NCI-H2171 treated with DMSO at 0.1 percent for 48 hours (cell line): Measurements from ENCODE around the gene EVC.

Source experiments
- DNase-seq: peaks from one replicate; lab custom pipeline; 2025; lab: John Stamatoyannopoulos, UW

EVC gene

DNA sequence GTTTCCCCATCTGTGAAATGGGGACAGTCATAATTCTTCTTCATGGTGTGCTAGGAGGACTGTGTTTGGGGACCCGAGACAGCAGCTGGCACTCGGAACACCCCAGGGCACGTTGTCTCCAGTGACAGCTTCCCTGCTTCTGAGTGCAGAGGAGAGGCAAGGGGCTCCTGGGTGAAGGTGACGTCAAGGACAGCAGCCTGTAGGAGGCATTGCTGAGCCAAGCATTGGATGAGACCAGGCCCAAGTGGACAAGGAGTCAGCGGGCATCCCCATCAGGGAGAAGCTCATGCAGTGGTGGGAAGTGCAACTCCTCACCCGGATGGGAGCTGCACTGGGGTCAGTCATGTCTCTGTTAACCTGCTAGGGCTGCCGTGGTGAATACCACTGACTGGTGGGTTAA, 46.1 kb downstream of the EVC start:
- no peak for DNase-seq

DNA sequence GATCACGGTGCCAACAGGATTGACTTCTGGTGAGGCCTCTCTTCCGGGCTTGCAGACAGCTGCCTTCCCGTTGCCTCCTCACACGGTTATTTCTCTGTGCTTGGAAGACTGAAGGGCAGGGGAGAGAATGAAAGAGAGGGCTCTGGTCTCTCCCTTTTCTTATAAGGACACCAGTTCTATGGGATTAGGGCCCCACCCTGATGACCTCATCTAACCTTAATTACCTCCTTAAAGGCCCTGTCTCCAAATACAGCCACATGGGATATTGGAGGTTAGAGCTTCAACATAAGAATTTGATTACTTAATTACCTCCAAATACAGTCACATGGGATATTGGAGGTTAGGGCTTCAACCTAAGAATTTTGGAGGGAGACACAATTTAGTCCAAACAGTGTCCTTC, 46.5 kb downstream of the EVC start:
- DNase-seq = no peak

DNA sequence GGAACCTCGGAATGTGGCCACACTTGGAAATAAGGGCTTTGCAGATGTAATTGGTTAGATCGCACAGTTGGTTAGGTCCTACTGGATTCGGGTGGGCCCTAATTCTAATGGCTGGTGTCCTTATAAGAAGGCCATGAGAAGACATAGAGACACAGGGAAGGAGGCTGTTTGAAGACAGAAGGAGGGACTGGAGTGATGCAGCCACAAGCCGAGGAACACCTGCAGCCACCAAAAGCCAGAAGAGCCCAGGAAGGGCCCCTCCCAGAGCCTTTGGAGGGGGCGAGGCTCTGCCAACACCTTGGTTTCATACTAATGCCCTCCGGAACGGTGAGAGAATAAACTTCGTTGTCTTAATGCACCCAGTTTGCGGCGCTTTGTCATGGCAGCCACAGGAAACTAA, 47.0 kb downstream of the EVC start:
- DNase-seq = no peak

DNA sequence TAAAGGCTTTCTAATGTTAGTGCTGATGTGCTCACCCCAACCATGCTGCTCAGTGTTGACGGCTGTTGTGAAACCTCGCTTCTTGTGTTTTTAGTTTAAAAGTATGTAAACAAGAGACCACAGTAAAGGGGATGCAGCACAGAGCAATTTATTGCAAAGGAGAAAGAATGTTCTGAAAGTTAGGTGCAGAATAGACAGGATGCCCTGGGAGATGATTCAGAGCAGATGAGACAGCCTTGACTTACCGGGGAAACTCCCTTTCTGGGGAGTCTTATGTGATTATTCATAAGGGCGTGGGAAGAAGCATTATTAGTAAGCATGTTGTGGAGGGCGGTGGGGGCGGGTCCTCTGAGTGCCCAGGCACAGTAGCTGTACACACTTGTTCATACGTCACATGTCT, 47.7 kb downstream of the EVC start:
- no peak for DNase-seq

DNA sequence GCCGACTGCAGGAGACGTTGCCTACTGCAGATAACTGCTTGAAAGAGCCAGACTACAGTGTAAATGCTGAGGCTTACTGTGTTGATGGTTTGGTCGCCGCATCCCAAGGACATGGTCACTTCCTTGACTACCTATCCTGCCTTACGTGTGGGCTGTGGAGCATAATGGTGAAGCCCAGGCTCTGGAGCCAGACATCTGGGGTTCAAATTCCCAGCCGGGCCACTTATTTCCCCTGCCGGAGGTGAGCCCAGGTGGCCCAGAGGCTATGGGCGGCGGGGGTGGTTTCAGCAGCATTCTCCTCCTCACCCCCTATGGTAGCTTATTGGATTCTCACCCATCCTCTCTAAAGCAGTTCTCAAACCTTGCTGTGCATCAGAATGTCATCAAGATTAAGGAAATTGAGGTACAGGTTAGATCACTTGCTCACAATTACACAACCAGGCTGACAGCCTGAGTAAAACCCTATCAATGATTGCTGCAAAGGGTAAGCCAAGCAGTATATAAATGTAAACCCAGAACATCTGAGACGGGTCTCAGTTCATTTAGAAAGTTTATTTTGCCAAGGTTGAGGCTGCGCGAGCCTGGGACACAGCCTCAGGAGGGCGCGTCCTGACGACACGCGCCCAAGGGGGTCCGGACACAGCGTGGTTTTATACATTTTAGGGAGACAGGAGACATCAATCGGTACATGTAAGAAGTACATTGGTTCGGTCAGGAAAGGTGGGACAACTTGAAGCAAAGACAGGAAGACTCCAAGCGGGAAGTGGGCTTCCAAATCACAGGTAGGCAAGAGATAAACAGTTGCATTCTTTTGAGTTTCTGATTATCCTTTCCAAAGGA, 48.5 kb downstream of the EVC start:
- no peak for DNase-seq

DNA sequence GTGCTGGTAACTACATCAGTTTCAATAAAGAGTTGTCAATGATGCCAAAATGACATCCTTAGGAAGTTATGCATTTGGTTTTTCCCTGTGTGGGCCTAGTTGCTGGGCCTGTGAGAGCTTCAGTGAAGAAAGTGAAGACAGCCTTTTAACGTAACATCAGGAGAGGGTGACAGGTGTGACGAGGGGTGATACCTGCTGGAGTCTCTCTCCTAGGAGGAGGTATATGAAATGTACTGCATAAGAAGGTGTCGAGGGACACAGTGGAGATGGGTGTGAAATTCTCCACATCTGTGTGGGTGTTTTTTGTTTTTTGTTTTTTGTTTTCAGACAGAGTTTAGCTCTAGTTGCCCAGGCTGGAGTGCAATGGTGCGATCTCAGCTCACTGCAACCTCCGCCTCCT, 49.2 kb downstream of the EVC start:
- no peak for DNase-seq

DNA sequence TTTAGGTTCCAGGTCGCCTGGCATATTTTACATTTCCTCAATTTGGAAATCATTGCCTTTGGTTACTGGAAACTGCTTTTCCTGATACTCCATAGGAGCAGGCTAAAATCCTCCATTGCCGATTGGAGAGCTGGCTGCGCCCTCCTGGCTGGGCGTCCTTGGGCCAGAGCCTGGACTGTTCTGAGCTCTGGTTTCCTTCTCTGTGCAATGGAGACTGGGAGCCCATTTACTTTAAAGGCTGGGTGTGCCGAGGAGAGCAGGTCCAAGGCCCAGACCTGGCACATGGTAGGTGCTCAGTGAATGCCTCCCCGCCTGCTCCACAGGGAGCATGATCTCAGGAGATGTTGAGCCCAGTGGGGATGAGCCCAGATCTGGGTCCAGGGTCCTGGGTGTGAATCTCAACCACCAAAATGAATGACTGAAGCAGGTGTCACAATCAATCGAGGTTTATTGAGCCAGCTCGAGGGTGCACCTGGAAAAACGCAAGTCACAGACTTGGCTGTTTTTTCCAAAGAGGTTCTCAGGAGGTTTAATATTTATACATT, 50.0 kb downstream of the EVC start:
- DNase-seq = no peak

DNA sequence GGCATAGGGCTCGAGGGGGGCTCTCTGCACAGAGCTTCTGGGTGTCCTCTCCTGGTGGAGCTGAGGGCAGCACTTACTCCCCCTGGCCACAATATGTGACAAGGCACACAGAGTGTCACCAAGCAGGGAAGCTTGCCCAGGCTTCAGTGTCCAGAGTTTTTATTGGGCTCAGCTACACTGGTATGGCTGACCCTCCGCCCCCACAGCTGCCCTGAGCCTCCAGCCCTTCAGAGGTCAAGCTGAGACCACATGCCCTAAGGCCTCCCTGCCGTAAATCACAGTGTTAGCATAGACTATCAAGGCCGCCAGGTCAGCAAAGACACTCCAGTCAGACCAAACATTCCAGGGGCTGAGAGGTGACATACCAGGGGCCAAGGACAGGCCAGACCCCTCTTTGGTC, 59.0 kb downstream of the EVC start:
- no peak for DNase-seq

DNA sequence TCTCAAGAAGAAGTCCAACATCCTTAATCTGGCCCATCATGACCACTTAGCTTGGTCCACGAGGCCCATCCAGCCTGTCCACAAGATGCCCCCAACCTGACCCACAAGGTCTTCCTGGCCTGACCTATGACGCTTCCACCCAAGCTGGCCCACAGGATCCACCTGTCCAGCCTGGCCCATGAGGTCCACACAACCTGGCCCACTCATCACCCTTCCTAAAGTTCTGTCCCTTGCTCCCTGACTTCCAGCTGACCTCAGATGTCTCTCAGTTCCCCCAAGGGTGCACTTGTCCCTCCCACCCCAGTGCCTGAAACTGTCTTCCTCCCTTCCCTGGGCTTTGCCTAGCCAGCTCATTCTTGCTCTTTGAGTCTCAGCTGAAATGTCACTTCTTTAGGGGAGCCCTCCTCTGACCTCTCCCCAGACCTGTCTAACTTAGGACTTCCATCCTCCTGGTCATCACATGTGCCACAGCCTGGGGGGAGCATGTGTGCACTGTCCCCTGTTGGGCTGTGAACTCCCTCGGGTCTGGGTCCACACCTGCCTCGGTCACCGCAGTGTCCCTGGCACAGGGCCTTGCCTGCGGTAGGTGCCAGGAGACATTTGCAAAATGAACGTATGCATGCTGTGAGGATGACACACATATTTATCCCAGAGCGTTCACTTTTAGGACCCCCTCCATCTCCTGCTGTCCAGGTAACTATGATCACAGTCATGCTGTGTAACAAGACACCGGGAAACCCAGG, 61.7 kb downstream of the EVC start:
- DNase-seq = no peak

DNA sequence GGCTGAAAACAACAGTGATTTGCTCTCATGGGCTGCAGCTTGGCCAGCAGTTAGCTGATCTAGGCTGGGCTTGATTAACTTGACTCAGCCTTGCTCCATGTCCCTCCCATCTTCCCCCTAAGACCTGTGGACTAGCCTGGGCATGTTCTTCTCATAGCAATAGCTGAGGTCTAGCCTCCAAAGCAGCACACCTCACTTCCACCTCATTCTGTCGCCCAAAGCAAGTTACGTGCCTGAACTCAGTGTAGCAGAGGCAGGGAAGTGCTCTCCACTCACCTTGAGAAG, 62.2 kb downstream of the EVC start:
- no peak for DNase-seq

DNA sequence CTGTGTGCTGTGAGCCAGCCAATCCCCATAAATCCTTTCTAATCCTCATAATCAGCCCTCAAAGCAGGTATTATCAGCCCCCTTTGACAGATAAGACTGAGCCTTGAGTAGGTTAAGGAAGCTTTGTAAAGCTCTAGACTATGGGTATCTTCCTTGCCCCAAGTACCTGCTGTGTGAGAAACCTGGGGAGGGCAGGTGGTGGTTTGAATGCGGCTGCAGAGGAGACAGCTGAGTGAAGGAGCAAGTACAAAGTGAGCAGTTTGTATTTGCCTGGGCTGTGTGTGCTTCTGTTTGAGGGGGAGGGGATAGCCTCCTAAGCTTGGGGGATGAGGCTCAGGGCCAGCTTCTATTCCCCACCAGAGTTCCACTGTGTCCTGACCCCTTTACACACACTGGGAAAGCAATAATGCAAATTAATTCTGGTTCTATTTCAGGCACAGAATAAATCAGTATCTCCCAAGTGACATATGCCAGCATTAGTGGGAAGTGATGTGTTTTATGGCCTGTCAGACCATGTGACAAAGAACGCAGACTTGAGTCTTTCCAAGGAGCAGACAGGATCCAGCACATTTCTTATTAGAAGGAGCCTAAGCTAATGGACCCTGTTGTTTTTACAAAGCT, 63.5 kb downstream of the EVC start:
- DNase-seq = no peak

DNA sequence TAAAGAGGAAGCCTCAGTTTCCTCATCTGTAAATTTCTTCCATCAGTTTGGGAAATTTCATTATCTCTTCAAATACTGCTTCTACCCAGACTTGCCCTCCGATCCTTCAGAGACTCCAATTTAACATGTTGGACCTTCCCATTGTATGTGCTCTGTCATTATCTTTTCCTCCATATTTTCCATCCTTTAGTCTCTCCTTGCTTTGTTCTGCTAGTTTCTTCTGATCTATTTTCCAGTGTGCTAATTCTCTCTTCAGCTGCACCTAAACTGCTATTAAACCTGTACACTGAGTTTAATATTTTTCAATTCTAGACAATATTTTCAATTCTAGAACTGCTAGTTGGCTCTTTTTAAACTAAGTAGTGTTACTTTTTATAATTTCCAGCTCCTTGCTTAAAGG, 65.5 kb downstream of the EVC start:
- no peak for DNase-seq

DNA sequence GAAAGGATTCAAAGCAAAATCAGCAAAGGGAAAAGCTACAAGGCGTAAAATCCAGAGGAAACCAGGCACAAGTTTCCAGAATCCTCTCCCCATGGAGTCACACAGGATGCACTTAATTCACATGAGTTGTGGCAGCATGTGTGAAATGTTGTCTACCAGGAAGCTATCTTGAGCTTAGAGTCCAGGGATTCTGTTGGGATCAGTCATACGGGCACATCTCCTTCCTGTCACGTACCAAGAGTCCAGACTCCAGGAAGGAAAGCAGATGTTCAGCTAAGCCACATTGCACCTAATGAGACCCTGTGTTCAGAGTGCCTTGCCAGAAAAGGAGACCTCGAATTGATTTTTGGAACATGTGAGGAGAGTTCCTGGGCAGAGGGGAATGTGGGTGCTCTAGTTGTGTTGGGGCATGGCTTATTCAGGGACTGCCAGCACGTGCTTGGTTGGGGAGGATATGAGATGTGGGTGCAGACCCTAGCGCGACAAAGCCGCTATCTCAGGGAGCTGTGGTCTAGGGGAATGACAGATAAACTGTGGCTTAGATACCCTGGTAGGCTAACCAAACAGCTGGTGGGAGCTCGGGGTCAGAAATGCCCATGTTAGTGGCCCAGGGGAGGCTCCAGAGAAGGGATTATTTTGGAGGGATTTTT, 70.0 kb downstream of the EVC start:
- no peak for DNase-seq

DNA sequence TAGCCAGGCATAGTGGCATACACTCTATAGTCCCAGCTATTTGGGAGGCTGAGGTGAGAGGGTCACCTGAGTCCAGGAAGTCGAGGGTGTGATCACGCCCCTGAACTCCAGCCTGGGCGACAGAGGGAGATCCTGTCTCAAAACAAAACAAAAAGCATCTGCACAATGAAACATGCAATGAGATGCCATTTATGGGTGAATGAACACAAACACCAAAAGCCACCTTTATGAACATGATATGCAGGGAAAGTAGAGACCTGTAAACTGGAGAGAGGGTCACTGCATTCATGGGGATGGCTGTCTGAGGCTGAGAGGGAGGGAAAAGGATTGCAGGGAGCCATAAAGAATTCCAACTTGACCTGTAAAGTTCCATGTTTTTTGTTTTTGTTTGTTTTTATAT, 70.7 kb downstream of the EVC start:
- DNase-seq = peak; percentile 12

DNA sequence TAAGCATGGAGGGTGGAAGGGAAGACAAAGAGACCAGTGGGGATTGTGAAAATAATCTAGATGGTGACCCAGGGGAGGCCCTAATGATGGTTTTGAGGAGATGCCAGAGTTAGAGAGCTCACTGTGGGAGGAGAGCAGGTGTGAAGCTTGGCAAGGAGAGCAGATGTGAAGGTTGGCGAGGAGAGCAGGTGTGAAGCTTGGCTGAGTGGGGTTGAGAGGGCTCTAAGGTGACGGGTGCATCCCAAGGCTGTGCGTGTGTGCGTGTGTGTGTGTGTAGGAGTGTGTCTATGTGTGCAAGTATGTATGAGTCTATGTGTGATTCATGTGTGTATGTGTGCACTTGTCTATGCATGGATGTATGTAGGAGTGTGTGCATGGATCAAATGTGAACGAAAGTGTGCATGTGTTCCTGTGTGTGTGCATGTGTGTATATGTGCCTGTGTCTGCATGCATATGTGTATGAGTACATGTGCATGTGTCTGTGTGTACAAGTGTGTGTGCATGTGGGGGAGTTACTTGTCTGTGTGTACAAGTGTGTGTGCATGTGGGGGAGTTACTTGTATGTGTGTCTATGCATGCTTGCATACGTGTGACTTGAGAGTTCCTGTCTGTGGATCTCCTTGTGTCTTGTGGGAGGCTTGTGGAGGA, 72.0 kb downstream of the EVC start:
- peak; percentile 62 for DNase-seq

DNA sequence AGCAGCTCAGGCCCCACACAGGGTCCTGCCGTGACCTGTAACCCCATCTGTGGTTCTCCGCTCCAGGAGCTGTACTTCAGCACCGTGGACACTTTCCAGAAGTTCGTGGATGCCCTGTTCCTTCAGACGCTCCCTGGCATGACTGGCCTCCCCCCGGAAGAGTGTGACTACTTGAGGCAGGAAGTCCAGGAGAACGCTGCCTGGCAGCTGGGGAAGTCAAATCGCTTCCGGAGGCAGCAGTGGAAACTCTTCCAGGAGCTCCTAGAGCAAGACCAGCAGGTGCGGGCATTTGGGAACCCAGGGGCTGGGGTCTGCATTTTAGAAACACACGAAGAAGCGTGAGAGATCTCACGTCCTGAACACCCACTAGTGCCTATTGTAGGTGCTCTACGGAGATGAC, 72.5 kb downstream of the EVC start:
- DNase-seq = no peak

DNA sequence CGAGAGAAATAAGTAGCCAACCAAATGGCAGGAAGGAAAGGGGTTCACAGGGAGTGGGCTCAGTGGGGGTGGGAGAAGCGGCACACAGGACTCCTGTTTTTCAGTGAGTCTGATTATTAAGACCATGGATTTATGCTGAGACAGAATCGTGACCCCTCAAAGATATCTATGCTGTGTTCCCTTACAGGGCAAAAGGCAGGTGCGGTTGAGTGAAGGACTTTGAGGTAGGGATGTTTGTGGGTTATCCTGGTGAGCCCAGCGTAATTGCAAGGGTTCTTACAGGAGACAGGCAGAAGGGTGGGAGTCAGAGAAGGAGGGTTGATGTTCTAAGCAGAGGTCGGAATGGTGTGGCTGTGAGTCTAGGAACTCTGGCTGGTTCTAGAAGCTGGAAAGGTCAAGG, 73.0 kb downstream of the EVC start:
- no peak for DNase-seq

DNA sequence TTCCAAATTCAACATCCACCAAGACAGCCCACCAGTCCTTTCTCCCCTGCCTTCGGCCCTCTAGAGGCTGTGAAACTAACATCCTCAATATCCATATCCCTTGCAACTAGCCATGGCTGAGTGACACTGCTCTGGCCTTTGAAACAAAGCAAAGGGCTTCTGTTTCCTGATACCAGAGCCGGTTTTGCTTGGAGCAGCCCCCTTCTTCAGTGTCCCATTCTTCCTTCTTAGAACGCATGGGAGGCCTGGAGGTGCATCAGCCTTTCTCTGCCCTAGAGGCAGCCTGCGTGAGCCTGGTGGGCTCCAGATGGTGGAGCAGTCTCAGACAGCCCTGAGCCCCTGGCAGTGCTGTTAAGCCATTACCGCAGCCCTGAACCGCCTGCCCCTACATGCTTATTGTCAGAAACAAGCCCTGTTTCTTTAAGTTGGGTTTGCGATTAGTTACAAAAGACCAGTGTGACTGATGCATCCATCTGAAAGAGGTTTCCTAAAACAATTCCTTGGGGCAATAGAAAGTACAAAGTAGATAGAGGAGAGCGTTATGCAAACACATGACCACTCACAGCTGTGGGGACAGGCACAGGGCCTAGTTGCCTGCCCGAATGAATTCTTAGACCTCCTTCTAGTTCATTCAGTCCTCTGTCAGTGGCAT, 74.1 kb downstream of the EVC start:
- DNase-seq = no peak

DNA sequence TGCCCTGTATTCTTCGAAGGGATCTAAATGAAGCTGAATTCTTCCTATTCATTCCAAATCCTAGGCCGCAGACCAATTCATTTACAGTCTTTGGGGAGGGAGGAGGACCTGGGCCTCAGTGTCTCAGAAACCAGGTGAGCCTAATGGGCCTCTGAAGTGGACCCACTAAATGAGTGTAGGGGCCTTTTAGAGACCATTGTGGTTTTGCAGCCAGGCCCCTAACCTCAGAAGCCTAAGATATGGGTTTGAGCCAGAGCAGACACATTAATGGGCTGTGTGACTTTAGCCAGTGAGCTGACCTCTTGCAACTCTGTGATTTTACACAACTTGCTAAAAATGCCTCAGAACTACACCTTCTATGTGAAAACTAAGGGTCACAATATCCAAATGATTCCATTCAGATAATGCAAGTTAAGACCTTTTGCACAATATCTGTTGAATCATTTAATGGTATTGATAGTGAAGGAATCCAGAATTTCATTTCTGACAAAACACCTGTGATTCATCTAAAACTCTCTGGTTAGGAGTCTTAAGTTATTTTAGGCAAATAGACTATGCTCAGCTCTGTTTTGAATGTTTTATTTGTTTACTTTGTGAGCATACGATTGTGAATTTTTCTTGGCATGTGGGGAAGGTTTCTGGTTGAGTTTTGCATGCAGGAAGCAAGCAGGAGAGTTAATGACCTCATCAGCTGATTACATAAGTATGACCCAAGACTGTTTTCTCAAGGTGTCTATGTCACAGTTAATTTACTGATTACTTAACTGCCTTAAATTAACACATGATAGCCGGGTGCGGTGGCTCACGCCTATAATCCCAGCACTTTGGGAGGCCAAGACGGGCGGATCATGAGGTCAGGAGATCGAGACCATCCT, 75.0 kb downstream of the EVC start:
- DNase-seq = no peak

DNA sequence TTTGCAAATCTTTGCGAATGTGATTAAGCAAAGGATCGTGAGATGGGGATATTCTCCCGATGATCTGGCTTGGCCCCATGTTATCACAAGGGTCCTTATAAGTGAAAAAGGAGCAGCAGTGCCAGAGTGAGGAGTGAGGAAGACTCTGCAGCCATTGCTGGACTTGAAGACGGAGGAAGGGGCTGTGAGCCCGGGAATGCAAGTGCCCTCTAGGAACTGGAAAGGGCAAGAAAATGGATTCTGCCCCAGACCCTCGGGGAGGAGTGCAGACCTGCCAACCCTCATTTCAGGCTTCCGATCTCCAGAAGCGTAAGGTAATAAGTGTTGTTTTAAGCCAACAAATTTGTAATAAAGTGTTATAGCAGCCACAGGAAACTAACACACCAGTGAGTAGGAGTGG, 76.3 kb downstream of the EVC start:
- DNase-seq = no peak

DNA sequence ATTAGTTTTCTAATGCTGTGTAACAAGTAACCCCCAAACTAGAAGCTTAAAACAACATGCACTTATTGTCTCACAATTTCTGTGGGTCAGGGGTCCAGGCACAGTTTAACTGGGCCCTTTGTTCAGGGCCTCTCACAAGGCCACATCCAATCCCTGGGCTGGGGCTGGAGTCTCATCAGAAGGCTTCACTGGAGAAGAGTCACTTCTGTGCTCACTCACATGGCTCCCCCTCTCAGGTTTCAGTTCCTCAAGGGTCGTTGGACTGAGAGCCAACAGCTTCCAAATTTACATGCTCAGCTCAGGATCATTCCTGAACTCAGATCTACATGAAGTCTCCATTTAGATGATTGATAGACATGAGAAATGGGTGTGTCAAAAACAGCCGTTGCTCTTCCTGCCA, 77.1 kb downstream of the EVC start:
- no peak for DNase-seq
